ENCODE data around the gene GHRHR. TPM values are rescaled to one million over a fixed set of nuclear protein-coding genes. Genes with fewer than 3 reads are reported as not detected.

The GHRHR gene
- total and polyA plus RNA-seq, 10 of the 15 experiments (the other 5 are each of a cell fraction or from before 2014, with no cell fraction given): not detected

DNA sequence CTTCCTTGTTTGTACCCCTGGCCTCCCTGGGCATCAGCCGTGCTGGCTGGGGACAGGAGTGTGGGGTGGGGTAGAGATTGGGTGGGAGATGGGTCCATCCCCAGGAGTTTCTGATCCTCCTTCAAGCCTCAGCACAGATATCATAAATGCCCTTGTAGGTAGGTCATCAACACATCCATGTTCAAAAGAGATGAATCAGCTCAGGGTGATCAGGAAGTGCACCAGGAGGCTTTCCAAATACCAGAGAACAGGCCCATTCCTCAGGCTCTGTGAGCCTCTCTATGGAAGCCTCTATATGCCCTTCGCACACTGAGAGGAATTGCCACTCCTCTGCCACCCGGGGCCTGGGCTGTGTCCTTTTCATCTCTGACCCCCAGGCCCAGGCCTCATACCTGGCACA, 56.4 kb downstream of the GHRHR start:
- Histone ChIP-seq H3K27ac (ENCODE audit: control insufficient read depth, insufficient read depth) (no peak overlapping the region), H3K4me1 (ENCODE audit: control insufficient read depth, insufficient read depth, low read length) (no peaks in the 10 kb centered on the region; the same call in 1 of the 2 replicates), H2AFZ (ENCODE audit: control insufficient read depth, low read depth, low read length) (no peak overlapping the region), H4K20me1 (ENCODE audit: control insufficient read depth, insufficient read depth) (no peaks in the 10 kb centered on the region), H3K4me2 (ENCODE audit: control insufficient read depth, insufficient read depth) (no peak overlapping the region), H3K9me3 (replicated peaks; ENCODE audit: control insufficient read depth, insufficient read depth, low read length) (peaks cover 1% of the 10 kb centered on the region; the same call in 1 of the 3 replicates), H3K4me3 (no peak overlapping the region), H3K9ac (ENCODE audit: control insufficient read depth, insufficient read depth, low read length) (no peak overlapping the region), H3K79me2 (ENCODE audit: control insufficient read depth, insufficient read depth, low read length) (no peaks in the 10 kb centered on the region), H3K36me3 (ENCODE audit: control insufficient read depth in 2 of 2, insufficient read depth in 2 of 2, low read length in 1 of 2) (no peaks in the 10 kb centered on the region), H3K27me3 (replicated peaks in 1 of 2; ENCODE audit: control insufficient read depth in 2 of 2, insufficient read depth in 2 of 2, low read length in 1 of 2) (no peaks in the 10 kb centered on the region)
- in situ Hi-C loops (cut with MboI): no loop called here
- intact Hi-C loops (cut with micrococcal nuclease; ENCODE audit: unreplicated experiment): no loop called here
- FAIRE-seq (no peak), DNase-seq (ENCODE audit: low read depth, low spot score) (no peak), ATAC-seq (no peak)
- CTCF ChIA-PET: interaction anchor here (1.1 to 1.3 kb wide), 2 partner anchors 36 to 38 kb away, joined by 3 read pairs; no protein-coding TSS in a partner anchor
- BruUV-seq (replicated peaks): no TSS peak
- TF ChIP-seq NR2C2 (IDR thresholded peaks at IDR 0.05; ENCODE audit: borderline replicate concordance, control insufficient read depth, insufficient read length, low read depth) (no peak), NR2C1 (IDR thresholded peaks at IDR 0.05) (no peak), IRF4 (IDR thresholded peaks at IDR 0.05; ENCODE audit: low read depth, low read length) (no peak), SMAD5 (IDR thresholded peaks at IDR 0.05; ENCODE audit: low read depth) (no peak), RAD51 (IDR thresholded peaks at IDR 0.05) (no peak), NR2F1 (conservative IDR thresholded peaks at IDR 0.05) (no peak), SIN3A (IDR thresholded peaks at IDR 0.05; ENCODE audit: low read depth, low read length) (no peak), EZH2 (IDR thresholded peaks at IDR 0.05; ENCODE audit: borderline replicate concordance, control insufficient read depth, low read depth, low read length) (no peak), ATF7 (IDR thresholded peaks at IDR 0.05; ENCODE audit: low read depth) (no peak), WRNIP1 (IDR thresholded peaks at IDR 0.05; ENCODE audit: borderline replicate concordance, low read depth, low read length) (no peak), YY1 (IDR thresholded peaks at IDR 0.05; ENCODE audit: low read depth, low read length) (no peak)
- TF ChIP-seq, protein P1, sequence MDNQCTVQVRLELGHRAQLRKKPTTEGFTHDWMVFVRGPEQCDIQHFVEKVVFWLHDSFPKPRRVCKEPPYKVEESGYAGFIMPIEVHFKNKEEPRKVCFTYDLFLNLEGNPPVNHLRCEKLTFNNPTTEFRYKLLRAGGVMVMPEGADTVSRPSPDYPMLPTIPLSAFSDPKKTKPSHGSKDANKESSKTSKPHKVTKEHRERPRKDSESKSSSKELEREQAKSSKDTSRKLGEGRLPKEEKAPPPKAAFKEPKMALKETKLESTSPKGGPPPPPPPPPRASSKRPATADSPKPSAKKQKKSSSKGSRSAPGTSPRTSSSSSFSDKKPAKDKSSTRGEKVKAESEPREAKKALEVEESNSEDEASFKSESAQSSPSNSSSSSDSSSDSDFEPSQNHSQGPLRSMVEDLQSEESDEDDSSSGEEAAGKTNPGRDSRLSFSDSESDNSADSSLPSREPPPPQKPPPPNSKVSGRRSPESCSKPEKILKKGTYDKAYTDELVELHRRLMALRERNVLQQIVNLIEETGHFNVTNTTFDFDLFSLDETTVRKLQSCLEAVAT (IDR thresholded peaks at IDR 0.05): no peak
- TF ChIP-seq, protein P2, sequence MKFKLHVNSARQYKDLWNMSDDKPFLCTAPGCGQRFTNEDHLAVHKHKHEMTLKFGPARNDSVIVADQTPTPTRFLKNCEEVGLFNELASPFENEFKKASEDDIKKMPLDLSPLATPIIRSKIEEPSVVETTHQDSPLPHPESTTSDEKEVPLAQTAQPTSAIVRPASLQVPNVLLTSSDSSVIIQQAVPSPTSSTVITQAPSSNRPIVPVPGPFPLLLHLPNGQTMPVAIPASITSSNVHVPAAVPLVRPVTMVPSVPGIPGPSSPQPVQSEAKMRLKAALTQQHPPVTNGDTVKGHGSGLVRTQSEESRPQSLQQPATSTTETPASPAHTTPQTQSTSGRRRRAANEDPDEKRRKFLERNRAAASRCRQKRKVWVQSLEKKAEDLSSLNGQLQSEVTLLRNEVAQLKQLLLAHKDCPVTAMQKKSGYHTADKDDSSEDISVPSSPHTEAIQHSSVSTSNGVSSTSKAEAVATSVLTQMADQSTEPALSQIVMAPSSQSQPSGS (IDR thresholded peaks at IDR 0.05; ENCODE audit: low read length): no peak
- TF ChIP-seq, protein P3, sequence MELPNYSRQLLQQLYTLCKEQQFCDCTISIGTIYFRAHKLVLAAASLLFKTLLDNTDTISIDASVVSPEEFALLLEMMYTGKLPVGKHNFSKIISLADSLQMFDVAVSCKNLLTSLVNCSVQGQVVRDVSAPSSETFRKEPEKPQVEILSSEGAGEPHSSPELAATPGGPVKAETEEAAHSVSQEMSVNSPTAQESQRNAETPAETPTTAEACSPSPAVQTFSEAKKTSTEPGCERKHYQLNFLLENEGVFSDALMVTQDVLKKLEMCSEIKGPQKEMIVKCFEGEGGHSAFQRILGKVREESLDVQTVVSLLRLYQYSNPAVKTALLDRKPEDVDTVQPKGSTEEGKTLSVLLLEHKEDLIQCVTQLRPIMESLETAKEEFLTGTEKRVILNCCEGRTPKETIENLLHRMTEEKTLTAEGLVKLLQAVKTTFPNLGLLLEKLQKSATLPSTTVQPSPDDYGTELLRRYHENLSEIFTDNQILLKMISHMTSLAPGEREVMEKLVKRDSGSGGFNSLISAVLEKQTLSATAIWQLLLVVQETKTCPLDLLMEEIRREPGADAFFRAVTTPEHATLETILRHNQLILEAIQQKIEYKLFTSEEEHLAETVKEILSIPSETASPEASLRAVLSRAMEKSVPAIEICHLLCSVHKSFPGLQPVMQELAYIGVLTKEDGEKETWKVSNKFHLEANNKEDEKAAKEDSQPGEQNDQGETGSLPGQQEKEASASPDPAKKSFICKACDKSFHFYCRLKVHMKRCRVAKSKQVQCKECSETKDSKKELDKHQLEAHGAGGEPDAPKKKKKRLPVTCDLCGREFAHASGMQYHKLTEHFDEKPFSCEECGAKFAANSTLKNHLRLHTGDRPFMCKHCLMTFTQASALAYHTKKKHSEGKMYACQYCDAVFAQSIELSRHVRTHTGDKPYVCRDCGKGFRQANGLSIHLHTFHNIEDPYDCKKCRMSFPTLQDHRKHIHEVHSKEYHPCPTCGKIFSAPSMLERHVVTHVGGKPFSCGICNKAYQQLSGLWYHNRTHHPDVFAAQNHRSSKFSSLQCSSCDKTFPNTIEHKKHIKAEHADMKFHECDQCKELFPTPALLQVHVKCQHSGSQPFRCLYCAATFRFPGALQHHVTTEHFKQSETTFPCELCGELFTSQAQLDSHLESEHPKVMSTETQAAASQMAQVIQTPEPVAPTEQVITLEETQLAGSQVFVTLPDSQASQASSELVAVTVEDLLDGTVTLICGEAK (IDR thresholded peaks at IDR 0.05; ENCODE audit: borderline replicate concordance): no peak
- TF ChIP-seq, protein P4, sequence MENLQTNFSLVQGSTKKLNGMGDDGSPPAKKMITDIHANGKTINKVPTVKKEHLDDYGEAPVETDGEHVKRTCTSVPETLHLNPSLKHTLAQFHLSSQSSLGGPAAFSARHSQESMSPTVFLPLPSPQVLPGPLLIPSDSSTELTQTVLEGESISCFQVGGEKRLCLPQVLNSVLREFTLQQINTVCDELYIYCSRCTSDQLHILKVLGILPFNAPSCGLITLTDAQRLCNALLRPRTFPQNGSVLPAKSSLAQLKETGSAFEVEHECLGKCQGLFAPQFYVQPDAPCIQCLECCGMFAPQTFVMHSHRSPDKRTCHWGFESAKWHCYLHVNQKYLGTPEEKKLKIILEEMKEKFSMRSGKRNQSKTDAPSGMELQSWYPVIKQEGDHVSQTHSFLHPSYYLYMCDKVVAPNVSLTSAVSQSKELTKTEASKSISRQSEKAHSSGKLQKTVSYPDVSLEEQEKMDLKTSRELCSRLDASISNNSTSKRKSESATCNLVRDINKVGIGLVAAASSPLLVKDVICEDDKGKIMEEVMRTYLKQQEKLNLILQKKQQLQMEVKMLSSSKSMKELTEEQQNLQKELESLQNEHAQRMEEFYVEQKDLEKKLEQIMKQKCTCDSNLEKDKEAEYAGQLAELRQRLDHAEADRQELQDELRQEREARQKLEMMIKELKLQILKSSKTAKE (IDR thresholded peaks at IDR 0.05; ENCODE audit: low read depth, poor library complexity, severe bottlenecking): no peak
- POLR2A ChIA-PET: no interaction called here
- SMC1A ChIA-PET (ENCODE audit: uncharacterized antibody, unreplicated experiment): interaction anchor here (0.5 kb wide), 1 partner anchor 102 kb away, joined by 3 read pairs; no protein-coding TSS in a partner anchor
- RAD21 ChIA-PET (ENCODE audit: unreplicated experiment): no interaction called here
- WGBS (ENCODE audit: insufficient coverage, insufficient replicate concordance, low lambda C conversion rate, missing lambda C conversion rate): 0% methylated on average over 2 of the region's 3 CpGs

All from GM12878 (cell line).